ENCODE results near the gene MACROD1.

Gene MACROD1

DNA sequence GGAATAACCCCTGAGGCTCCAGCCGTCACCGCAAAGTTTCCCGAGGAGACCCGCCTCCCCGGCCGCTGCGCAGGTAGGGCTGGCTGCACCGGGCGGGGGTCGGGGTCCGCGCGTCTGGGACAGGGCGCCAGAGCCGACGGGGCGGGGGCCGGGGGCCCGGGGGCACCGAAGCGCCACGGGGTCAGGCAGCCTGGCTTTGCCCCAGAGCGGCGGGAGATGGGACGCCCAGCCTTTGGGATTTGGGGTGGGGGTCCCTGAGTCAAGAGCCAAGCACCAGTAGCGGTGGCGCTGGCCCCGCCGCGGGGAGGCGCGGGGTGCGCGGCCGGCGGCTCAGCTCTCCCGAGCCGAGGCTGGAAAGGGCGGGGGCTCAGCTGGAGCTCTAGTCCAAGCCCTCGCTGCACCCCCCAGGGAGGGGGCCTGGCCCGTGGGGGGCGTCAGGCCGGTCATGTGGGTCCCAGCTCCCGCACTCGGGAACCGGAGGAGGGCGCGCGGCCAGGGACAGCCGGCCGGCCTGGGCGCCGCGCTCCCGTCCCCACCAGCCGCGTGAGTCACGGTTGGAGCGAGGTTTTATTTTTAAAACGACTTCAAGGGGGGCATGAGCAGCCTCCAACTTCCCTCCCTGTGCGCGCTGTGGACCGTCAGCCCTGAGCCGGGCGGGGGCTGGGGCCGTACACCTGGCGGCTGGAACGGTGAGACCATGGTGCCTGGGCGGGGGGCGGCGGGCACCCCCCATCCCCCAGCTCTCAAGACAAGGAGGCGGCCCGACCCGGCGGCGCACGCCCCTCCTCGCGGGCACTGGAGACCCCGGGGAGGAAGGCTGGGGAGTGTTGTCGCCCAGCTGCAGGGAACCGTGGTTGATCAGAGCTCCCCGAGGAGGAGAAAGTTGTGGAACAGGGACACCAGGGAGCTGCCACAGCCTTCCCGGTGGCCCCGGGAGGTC, 129.6 kb downstream of the MACROD1 start:
- TF ChIP-seq, protein P1, sequence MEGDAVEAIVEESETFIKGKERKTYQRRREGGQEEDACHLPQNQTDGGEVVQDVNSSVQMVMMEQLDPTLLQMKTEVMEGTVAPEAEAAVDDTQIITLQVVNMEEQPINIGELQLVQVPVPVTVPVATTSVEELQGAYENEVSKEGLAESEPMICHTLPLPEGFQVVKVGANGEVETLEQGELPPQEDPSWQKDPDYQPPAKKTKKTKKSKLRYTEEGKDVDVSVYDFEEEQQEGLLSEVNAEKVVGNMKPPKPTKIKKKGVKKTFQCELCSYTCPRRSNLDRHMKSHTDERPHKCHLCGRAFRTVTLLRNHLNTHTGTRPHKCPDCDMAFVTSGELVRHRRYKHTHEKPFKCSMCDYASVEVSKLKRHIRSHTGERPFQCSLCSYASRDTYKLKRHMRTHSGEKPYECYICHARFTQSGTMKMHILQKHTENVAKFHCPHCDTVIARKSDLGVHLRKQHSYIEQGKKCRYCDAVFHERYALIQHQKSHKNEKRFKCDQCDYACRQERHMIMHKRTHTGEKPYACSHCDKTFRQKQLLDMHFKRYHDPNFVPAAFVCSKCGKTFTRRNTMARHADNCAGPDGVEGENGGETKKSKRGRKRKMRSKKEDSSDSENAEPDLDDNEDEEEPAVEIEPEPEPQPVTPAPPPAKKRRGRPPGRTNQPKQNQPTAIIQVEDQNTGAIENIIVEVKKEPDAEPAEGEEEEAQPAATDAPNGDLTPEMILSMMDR (conservative IDR thresholded peaks at IDR 0.05; ENCODE audit: low read length) = no peak
- peak; percentile 22 for DNase-seq (ENCODE audit: low read depth)
- H3K4me3 ChIP-seq (ENCODE audit: low read length) = peak overlapping the region; percentile 43

DNA sequence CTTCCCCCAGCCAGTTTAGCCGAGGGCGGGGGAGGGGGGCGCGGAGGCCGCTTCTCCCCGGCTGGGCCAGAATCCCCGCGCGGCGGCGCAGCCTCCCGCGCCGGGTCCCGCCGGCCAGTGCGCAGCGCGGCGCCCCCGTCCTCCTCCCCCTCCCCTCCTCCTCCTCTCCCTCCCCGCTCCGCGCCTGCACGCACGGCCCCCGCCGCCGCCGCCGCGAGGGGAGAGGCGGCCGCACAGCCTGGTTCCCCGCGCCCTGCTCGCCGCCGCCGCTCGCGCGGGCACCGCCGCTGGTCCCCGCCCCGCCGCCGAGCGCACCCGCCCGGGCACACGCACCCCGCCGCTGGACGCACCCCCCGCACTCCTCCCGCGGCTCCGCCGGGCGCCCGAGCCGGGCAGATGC, 130.3 kb downstream of the MACROD1 start, which contains the start of gene FLRT1:
Gene FLRT1 (plus strand): TSS at position 356 of the 400 bp plus-strand sequence. CDS start 80,337 bp downstream, outside the sequence.
- TF ChIP-seq, protein P1 (conservative IDR thresholded peaks at IDR 0.05; ENCODE audit: low read length) = no peak
- H3K4me3 ChIP-seq (ENCODE audit: low read length) = peak within 1 kb of the TSS; percentile 43
- DNase-seq (ENCODE audit: low read depth) = no peak

DNA sequence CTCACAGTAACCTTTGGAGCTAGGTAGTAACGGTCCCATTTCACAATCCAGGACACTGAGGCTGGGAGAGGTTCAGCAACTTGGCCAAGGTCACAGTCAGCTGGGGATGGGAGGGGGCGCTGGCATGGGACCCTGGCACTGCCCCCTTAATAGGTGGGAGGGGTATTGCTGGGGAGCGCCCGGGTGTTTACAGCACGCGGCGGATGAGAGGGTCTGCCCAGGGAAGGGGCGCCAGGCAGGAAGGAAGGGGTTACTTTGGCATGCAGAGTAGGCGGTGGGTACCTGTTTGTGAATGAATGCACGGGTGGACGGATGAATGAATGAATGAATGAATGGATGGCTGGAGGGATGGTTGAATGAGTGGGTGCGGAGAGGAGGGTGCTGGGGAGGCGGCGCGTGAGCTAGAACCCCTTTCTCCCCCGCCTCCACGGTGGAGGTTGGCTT, 130.8 kb downstream of the MACROD1 start:
- no peak for DNase-seq (ENCODE audit: low read depth)
- peak overlapping the region; percentile 23 for H3K4me3 ChIP-seq (ENCODE audit: low read length)
- TF ChIP-seq, protein P1 (conservative IDR thresholded peaks at IDR 0.05; ENCODE audit: low read length) = no peak

GRCh38 chr11:64034411-64034811, 131.5 kb downstream of the MACROD1 start:
- TF ChIP-seq, protein P1 (conservative IDR thresholded peaks at IDR 0.05; ENCODE audit: low read length) = no peak
- H3K4me3 ChIP-seq (ENCODE audit: low read length) = no peak overlapping the region
- no peak for DNase-seq (ENCODE audit: low read depth)

GRCh38 chr11:64032050-64032449, 133.9 kb downstream of the MACROD1 start:
- H3K4me3 ChIP-seq (ENCODE audit: low read length) = no peak overlapping the region
- DNase-seq (ENCODE audit: low read depth) = no peak
- TF ChIP-seq, protein P1 (conservative IDR thresholded peaks at IDR 0.05; ENCODE audit: low read length) = no peak

DNA sequence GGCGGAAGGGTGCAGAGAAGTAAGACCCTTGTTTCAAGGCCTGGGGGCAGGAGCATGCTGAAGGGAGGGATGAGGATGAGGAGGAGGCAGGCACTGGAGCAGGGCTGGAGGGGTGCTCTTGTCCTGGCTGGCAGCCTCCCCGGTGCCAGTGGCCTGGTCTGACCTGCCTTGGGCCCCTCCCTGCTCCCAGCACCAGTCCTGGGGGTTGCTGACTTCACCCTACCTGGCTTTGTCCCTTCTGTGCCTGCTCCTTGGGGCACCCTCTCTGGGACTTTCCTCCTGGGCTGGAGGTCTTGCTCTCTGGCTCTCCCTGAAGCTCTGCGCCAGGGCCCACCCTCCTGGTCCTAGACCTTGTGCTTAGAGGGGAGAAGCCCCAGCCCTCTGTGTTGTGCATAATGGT, 134.9 kb downstream of the MACROD1 start:
- H3K4me3 ChIP-seq (ENCODE audit: low read length) = no peak overlapping the region
- TF ChIP-seq, protein P1 (conservative IDR thresholded peaks at IDR 0.05; ENCODE audit: low read length) = no peak
- no peak for DNase-seq (ENCODE audit: low read depth)

- DNase-seq (ENCODE audit: low read depth) = no peak
- H3K4me3 ChIP-seq (ENCODE audit: low read length) = no peak overlapping the region
- TF ChIP-seq, protein P1 (conservative IDR thresholded peaks at IDR 0.05; ENCODE audit: low read length) = no peak
These were observed 136.1 kb downstream of the MACROD1 start for GRCh38 chr11:64029773-64030172.
